ENCODE results near the gene NMT2.

DNA sequence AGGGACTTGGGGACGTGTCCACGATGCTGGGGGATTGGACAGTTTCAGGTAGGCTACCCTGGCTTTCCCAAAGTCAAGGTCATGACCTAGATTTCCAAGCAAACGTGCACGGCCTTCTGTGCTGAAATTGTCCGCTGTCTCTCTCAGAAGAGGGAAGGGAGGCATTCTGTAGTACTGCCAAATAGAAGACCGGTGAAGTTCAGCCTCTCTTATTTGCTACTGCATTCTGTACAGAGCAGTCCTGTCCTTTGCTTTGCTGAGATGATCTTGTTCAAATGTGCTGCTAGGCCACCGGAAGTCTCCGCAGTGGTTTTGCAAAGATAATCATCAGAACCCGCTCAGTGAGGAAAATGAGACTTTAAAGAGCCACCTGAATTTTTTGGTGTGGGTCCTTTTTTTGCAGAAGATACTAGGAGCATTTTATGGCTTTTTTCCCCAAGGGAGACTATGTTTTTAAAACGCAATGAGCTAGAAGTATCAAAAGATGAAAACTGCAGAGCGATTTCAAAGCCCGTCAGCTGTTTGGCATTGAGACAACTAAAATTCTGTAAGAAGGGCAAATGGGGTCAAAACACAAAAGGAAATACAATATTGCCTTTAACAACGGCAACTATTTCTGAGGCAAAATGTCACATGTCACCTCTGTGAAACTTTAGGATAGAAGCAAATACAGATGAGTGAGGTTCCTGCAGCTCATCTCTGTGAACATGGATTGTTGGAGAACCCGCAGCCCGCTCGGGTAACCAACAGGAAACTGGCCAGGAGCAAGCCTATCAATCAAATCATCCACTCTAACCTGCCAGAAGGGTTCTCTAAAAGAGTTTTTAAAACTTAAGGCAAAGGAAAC lies 1.3 kb upstream of the NMT2 start:
- TF ChIP-seq, protein P1, sequence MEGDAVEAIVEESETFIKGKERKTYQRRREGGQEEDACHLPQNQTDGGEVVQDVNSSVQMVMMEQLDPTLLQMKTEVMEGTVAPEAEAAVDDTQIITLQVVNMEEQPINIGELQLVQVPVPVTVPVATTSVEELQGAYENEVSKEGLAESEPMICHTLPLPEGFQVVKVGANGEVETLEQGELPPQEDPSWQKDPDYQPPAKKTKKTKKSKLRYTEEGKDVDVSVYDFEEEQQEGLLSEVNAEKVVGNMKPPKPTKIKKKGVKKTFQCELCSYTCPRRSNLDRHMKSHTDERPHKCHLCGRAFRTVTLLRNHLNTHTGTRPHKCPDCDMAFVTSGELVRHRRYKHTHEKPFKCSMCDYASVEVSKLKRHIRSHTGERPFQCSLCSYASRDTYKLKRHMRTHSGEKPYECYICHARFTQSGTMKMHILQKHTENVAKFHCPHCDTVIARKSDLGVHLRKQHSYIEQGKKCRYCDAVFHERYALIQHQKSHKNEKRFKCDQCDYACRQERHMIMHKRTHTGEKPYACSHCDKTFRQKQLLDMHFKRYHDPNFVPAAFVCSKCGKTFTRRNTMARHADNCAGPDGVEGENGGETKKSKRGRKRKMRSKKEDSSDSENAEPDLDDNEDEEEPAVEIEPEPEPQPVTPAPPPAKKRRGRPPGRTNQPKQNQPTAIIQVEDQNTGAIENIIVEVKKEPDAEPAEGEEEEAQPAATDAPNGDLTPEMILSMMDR (IDR thresholded peaks at IDR 0.05 in 2 of 3, conservative IDR thresholded peaks at IDR 0.05 in 1 of 3; ENCODE audit: control insufficient read depth in 2 of 3, extremely low read depth in 1 of 3, insufficient read depth in 1 of 3, low read depth in 3 of 3, low read length in 3 of 3): no peak
- TF ChIP-seq, protein P2, sequence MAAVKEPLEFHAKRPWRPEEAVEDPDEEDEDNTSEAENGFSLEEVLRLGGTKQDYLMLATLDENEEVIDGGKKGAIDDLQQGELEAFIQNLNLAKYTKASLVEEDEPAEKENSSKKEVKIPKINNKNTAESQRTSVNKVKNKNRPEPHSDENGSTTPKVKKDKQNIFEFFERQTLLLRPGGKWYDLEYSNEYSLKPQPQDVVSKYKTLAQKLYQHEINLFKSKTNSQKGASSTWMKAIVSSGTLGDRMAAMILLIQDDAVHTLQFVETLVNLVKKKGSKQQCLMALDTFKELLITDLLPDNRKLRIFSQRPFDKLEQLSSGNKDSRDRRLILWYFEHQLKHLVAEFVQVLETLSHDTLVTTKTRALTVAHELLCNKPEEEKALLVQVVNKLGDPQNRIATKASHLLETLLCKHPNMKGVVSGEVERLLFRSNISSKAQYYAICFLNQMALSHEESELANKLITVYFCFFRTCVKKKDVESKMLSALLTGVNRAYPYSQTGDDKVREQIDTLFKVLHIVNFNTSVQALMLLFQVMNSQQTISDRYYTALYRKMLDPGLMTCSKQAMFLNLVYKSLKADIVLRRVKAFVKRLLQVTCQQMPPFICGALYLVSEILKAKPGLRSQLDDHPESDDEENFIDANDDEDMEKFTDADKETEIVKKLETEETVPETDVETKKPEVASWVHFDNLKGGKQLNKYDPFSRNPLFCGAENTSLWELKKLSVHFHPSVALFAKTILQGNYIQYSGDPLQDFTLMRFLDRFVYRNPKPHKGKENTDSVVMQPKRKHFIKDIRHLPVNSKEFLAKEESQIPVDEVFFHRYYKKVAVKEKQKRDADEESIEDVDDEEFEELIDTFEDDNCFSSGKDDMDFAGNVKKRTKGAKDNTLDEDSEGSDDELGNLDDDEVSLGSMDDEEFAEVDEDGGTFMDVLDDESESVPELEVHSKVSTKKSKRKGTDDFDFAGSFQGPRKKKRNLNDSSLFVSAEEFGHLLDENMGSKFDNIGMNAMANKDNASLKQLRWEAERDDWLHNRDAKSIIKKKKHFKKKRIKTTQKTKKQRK (IDR thresholded peaks at IDR 0.05; ENCODE audit: low read depth, low read length): no peak
- no peak for TF ChIP-seq POLR2AphosphoS5 (IDR thresholded peaks at IDR 0.05; ENCODE audit: low read length)

All from GM12878 (cell line).